ENCODE results near the gene NMRK1.

NMRK1 gene

DNA sequence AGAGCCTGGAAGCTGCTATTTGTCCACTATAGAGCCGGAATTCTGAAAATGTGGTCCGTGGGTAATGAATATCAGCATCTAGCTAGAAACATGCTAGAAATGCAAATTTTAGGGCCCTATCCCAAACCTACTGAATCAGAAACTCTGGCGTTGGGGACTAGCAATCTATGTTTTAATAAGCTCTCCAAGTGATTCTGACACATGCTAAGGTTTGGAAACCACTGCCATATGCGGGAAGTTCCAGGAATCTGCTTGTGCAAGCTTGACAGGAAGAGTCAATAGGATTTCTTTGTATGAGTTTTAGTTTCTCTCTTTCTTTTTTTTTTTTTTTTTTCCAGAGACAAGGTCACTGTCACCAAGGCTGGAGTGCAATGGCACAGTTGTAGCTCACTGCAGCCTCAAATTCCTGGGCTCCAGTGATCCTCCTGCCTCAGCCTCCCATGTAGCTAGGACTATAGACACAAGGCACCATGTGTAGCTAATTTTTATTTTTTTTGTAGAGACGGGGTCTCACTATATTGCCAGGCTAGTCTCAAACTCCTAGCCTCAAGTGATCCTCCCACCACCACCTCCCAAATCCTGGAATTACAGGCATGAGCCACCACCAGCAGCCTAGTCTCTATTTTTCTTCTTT lies 33.5 kb downstream of the NMRK1 start:
- no peak for DNase-seq

DNA sequence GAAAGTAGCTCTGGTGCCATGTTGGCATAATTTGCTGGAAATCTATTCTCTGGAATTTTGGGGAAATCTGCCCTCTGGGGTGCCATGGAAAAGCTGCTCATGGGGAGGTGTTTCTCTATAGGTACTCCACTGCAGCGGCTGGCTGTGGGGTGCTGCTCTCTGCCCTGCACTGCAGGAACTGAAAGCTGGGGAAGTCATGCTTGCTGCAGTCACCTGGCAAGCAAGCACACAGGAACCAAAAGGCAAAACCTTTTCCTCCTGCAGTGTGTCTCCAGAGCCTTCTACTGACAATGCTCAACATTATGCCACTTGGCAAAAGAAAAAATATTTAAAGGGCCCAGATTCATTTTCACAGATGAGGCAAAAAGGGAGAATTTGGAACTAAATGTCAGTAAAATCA lies 34.1 kb downstream of the NMRK1 start:
- no peak for DNase-seq

DNA sequence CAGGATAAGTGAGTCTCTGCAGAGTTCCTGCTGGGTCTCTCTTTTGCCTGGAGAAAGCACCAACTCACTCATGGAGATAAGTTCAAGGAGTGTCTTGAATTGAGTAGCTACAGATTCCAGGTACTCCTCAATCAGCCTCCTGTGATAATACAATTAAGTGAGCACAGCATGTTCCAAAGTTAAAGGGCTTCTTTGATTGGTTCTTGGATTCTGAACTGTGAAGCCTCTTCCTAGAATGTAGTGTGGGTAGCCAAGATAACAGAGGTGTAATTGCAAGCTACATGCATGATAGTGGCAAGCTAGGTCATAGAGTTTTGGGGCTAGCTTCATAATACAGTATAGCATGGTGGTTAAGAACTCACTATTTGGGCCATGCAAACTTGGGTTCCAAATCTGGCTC lies 36.7 kb downstream of the NMRK1 start:
- no peak for DNase-seq

DNA sequence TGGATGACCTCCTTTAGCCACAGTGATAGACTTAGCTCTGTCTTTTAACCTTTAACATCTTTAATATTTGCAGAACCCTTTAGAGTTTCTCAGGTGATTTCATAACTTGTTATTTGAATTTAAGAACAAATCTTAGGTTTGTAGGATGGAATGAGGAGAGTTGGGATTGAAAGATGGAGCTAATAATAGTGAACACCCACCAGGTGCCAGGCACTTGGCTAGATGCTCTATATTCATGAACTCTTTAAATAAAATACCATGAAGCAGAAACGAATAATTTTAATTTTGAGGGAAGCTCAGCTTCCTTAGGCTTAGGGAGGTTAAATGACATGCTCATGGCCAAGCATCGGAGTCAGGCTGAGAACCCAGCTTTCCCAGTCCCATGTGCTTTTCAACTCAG lies 40.4 kb downstream of the NMRK1 start:
- no peak for DNase-seq

DNA sequence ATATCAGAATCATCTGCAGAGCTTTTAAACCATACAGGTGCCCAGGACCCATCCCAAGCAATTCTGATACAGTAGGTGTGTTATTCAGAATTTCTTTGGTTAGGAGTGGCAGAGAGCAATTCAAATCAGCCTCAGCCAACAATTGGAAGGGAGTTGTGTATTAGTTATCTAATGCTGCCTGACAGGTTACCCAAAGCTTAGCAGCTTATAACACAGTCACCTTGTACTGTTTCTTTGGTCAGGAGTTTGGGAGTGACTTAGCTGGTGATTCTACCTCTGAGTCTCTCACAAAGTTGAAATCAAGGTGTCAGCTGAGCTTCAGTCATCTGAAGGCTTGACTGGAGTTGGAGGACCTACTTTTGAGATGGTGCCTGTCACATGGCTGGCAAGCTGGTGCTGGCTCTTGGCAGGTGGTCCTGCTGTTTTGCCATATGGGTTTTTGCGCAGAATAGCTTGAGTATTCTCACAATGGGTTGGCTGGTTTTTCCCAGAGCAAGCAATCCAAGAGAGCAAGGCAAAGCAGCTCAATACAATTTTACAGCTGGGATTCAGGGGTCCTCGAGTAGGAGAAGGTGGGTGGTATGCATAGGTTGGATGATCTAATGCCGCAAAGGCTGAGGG lies 41.1 kb downstream of the NMRK1 start:
- peak; percentile 87 for DNase-seq

DNA sequence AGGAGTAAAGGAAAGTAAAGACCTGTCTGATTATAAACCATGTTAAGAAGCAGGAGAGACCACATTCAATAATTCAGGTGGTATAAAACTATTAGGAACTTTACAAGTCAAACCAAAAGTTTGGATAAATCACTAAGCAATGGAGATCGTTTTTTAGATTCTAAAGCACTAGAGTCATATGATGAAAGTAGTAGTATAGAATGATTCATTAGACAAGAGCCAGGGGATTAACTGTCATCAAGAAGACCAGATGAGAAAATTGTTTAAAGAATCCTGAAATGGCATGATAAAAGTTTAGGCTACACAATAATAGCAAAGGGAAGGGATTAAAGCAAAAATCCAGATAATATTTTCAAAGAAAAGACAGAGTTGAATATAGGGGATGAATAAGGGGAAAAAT lies 46.9 kb downstream of the NMRK1 start:
- DNase-seq: no peak

DNA sequence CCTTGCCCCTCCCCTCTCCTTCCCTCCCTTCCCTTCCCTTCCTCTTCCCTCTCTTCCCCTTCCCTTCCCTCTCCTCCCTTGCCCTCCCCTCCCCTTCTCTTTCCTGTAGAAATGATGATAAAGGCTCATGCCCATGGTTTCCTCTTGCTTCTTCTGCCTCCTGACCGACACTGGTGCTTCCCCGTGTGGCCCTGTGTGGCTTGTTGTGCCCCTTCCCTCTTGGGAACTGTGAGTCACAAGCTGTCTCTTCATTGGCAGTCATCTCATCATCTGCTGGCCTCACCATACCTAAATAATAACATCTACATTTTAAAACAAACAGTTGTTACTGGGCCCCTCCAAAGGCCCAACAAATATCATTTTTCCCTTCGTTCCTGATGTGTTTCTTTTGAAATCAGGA lies 48.2 kb downstream of the NMRK1 start:
- no peak for DNase-seq

DNA sequence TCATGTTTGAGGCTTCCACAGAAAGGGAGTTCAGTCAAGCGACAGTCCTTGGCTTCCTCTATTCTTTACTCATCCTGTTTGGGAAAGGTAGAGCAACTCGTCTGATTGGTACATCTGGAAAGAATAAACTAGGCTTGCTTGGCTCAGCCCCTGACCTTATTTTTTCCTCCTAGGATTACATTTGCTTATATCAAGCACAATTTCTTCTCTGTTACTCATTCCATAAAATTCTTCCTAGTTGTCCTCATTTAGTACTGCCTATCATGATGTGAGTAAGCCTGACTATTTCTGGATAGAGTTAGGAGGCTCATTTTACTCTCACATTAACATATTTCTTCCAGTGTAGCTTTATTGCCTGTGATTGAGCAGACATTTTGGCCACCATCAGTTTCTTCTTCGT lies 48.9 kb downstream of the NMRK1 start:
- no peak for DNase-seq

DNA sequence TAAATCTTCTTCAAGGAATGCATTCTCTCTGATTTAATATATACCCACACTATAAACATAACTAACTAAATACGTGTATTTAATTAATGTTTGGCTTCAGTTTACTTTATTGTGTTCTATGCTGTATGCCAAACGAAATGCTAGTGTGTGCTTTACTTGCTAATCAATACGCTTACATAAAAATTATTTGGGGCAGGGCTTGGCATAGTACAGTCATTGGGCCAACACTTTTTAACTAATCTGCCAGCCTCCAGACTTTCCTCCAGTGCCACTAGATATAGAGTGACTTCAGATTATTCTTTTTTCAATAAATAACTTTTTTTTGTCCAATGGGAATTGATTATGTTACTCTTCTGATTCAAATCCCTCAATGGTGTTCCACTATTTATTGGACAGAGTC lies 51.2 kb downstream of the NMRK1 start:
- DNase-seq: no peak

DNA sequence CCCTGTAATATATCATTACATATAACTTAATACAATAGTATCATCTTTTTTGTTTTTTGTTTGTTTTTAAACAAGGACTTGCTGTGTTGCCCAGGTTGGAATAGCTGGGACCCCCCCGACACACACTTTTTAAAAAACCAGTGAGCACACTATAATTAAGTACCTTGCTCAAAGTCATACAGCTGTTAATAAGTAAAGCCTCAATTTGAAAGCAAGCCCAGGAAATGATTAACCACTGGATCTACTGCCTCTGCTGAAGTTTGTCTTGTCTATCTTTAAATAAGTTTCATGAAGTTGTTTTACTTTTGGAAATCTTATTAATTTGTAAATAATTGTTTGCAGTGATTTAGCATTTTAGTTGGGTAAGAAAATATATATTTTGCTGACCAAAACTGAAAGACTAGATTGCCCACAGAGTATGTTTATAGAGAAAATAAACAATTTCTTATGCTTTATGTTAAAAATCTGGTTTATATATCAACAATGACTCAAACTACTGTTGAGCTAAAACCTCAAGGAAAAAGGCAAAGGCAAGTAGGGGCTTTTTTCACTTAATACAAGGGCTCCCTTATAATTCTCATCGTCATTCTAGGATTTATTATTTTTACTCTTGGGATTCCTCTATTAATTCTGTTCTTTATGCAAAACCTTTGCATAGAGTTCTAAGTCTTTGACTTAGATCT lies 54.0 kb downstream of the NMRK1 start:
- DNase-seq: no peak

DNA sequence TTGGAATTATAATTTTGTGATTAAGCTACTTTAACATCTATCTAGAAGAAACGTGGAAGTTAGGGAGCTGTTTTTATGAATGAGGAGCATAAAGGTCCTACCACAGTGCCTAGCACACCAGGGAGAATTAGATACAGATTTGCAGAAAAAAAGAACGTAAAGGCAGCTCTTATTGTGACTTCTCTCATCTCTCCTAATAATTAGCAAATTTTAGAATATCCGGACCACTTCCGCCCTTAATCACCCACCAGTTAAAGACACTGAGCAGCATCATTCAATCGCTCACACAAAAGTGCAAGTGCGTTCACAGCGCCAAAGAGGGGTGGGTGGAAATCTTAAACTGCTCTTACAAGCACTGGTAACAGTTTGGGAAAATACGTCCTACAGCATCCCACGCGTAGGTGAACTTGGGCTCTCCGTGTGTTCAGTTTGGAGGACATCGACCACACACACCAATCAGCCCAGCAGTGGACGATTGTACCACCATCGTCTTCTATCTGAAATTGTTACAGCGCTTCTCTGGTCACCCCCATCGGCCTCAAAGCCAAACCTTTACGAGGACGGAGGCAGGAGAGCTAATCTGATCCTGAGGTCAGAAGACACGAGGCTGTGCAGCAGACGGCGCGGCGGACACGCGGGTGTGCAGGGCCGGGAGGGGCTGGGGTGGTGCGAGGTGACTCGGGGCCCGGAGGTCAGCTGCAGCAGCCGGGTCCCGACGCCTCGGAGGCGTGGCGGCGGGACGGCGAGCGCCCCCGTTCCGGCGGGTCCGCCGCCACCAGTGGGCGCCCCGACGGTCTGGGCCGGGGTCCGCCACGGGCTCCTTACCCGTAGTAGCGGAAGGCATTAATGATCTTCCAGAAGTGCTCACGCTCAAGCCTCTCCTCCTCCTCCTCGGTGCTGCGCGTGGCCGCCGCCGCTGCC lies 60.5 kb downstream of the NMRK1 start:
- peak; percentile 57 for DNase-seq

DNA sequence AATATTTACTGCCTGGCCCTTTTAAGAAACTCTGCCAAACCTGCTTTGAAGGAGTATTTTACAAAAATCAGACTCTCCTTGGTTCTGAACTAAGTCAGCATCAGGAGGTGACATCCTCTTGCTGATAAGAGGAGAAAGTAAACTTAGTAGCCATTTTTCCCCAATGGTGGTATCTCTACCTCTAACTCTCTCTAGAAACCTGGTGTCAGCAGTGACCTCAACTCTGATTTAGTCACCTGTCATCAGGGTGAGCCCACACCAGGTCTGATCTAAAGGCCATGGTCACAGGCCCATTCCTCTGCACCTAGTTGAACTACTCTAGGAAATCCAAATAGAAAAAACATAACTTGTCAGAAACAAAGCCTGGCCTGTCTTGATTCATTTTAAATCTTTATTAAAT lies 64.1 kb downstream of the NMRK1 start:
- DNase-seq: no peak

DNA sequence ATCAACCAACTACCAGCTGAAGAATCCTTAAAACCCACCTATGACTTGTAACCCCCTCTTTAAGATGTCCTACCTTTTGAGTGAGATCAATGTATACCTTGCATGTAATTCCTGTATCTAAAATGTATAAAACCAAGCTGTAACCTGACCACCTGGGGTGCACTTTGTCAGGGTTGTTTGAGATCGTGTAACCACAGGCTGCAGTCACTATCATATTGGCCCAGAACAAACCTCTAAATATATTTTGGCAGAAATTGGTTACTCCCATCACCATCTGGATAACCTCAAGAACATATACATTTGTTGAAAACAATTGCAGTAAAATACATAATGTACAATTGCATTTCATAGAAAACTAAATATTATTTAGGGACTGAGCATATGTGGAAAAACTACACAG lies 68.3 kb downstream of the NMRK1 start:
- peak; percentile 14 for DNase-seq

DNA sequence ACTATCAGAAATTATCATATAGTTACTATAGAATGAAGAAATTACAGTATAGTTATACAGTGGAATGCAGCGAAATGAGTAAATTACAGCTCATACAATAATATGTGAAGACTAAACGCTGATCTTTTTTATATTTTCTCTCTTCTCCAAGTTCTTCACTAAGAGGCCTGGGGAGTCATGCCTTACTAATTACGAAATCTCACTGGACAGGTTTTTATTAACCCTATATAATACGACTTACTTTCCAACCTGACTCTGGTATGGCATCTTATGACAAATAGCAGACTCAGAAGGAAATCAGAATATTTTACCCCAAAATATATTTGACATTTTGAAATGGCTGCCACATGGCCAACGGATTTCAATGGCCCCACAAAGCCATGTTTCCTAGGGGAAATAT lies 68.9 kb downstream of the NMRK1 start:
- no peak for DNase-seq

DNA sequence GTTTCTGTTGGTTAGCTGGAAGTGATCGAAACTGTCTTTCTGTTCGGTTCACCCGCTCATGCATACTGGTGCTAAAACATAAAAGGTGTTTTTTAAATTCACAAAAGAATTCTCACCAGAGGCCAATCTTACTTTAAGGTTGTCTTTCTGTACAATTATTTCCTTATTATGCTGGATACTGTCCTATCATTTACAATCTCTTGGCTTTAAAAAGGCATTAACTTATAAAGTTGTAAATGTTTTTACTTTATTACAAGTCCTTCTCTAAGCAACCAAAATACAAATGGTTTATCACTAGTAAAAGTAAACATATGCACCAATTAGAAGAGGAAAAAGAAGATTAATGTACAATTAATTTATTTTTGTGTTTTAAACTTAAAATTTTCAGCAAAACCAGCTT lies 70.6 kb downstream of the NMRK1 start:
- DNase-seq: no peak

DNA sequence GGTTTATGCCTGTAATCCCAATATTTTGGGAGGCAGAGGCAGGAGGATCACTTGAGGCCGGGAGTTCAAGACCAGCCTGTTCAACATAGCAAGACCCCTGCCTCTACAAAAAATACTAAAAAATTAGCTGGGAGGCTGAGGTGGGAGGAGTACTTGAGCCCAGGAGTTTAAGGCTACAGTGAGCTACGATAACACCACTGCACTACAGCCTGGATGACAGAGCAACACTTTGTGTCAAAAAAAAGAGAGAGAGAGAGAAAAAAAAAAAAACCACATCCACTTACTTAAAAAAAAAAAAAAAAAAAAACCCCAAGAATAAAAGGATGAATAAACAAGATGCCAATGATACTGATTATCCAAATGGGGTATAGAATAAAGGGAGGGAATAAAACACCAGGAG lies 74.2 kb downstream of the NMRK1 start:
- DNase-seq: no peak

Data from NCI-H2171 treated with DMSO at 0.1 percent for 48 hours (cell line).